HG03095 (cell line): Measurements from ENCODE around the gene PRR7.

ENCODE experiments used
- ATAC-seq: cut with Tn5 transposase; IDR thresholded peaks from one replicate; pipeline ENCODE4 v1.9.1; 2021; ENCODE audit warnings: moderate library complexity; ENCODE audit not compliant: unreplicated experiment

The PRR7 gene

GRCh38 chr5:177421062-177421798 is 25.4 kb upstream of the PRR7 start:
- no peak for ATAC-seq

GRCh38 chr5:177423671-177424070 is 22.9 kb upstream of the PRR7 start:
- no peak for ATAC-seq

DNA sequence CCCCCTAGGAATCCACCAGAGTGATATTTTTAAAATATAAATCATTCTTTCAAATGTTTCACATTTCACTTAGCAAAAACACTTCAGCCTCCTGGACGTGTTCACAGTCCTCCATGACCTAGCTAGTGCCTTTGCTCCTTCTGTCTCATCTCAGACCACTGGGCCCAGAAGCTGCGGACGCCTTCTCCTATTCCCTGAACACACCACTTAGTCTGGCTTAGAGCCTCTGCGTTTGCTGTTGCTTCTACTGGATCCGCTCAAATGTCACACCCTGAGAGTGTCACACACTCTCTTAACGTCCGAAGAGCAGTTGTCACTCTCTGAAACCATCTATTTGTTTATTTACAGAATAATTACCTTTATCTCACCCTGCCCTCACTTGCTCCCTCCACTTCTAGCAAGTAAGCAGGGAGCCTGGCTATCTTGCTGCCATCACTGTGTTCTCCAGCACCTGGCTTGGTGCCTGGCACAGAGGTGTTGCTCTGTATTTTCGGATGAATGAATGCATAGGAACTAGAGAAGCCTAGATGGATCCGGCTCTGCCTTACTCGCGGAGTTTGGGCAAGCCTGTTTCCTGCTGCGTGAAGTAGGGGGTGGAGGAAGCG is 21.3 kb upstream of the PRR7 start:
- no peak for ATAC-seq

- ATAC-seq: peak; percentile 69
Measured at GRCh38 chr5:177425801-177426565, 20.6 kb upstream of the PRR7 start.

- ATAC-seq: no peak
Measured at GRCh38 chr5:177426566-177427210, 19.9 kb upstream of the PRR7 start, which contains the start of gene GRK6. Gene GRK6, plus strand, starts transcription at chr5:177426676. Its CDS starts 170 bp downstream, at chr5:177426846.

GRCh38 chr5:177427211-177427822 is 19.3 kb upstream of the PRR7 start:
- ATAC-seq: no peak

DNA sequence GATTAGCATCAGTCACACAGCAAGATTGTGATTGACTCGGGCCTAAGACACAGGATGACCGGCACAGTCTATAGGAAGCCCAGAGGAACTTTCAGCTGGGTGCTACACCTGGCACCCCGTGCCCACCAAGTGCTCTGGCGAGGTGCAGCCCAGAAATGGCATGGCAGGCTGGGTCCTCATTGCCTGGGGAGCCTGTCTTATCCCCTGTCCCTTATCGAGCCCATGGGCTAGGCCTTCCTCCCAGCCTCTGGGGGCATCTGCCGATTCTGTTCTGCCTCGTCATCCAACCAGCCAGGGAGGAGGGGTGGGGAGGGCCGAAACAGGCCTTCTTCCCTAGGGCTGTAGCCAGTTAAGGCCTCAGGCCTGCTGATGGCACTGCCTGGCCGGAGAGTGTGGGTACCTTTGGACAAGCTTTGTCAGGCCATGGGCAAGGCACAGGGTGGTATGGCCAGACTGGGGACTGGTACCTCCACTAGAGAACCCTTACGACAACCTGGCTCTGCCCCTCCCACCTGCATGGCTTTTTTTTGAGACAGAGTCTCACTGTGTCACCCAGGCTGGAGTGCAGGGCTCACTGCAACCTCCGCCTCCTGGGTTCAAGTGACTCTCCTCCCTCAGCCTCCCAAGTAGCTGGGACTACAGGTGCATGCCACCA is 18.6 kb upstream of the PRR7 start:
- ATAC-seq: no peak

- ATAC-seq: no peak
Measured at GRCh38 chr5:177428574-177429217, 17.9 kb upstream of the PRR7 start.

DNA sequence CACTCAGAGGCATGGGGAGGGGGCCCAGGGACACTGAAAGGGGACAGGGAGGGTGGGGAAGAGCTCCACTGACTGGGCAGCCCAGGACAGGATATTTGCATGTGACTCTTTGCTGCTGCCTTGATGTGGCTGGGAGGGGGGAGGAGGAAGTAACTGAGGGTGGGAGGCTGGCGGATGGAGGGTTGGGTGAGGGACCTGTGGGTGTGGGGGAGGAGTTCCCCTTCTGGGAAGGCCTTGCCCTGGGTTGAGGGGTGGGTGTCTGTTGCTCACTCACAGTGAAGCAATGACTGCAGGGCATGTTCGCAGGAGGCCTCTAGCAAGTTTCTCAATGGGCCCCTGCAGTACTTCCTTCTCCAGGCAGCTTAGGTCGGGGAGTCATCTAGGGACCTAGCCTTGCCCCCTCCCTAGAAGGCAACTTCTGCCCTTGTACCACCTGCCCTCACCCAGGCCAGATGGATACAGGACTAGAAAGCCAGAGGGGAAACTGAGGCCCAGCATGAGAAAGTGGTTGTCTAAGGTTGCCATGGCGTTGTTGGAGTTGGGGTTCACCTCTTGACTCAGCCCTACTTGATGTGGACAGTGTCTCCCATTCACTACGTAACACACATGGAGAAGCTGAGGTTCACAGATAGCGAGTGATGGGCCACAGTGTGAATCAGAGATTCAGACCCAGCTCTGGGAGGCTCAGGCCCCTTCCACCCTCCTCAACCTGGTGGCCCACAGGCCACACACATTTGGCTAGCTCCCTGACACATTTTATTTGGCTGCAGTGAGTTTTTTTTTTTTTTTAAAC is 17.2 kb upstream of the PRR7 start:
- ATAC-seq: no peak

- ATAC-seq: no peak
Measured at GRCh38 chr5:177430140-177430951, 16.3 kb upstream of the PRR7 start.

GRCh38 chr5:177430972-177431316 is 15.7 kb upstream of the PRR7 start:
- ATAC-seq: no peak

GRCh38 chr5:177431317-177432142 is 15.1 kb upstream of the PRR7 start:
- peak; percentile 44 for ATAC-seq

DNA sequence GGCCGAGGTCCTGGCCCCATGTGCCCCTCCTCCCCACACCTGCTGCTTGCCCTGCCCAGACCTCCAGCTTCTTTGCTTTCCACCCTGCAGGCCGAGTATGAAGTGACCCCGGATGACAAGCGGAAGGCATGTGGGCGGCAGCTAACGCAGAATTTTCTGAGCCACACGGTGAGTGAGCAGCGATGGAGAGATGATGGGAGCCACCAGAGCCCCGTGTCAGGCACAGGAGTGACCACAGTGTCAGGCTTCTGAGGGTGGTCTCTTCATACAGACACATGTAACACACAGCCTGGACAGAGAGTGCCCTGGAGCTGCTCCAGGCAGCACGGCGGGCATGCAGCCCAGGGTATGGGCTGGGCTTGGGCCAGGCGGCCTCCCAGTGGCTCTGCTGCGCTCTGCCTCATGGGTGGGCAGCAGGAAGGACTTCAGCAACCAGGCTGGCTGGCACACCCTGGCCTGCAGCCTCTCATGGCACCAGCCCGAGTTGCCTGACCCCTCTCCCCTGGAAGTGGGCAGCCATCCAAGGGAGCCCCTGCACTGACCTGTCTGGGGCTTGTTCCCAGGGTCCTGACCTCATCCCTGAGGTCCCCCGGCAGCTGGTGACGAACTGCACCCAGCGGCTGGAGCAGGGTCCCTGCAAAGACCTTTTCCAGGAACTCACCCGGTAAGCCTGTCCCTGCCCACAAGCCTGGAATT is 14.3 kb upstream of the PRR7 start:
- ATAC-seq: no peak

DNA sequence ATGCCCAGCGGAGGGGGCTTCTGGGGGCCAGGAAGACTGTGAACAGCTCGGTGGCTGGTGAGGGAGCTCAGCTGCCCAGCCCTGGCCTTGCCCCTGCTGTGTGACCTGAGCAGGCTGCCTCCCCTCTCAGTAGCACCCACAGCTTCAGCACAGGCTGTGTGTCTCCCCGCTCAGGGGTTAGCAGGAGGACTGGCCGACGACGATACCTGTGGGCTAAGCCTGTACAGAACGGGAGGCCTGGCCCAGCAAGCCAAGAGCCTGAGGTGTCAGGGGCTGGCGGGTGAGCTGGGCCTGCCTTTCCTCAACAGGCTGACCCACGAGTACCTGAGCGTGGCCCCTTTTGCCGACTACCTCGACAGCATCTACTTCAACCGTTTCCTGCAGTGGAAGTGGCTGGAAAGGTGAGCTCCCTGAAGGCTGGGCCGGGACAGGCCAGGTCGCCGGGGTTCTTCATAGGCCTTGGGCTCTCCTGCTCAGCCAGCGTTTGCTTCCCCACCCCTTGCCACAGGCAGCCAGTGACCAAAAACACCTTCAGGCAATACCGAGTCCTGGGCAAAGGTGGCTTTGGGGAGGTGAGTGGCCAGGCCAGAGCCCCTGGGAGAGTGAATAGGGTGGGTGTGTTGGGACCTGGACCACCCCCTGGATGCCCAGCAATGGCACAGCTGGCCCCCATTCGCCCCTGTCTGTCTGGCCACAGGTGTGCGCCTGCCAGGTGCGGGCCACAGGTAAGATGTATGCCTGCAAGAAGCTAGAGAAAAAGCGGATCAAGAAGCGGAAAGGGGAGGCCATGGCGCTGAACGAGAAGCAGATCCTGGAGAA is 13.6 kb upstream of the PRR7 start:
- no peak for ATAC-seq

DNA sequence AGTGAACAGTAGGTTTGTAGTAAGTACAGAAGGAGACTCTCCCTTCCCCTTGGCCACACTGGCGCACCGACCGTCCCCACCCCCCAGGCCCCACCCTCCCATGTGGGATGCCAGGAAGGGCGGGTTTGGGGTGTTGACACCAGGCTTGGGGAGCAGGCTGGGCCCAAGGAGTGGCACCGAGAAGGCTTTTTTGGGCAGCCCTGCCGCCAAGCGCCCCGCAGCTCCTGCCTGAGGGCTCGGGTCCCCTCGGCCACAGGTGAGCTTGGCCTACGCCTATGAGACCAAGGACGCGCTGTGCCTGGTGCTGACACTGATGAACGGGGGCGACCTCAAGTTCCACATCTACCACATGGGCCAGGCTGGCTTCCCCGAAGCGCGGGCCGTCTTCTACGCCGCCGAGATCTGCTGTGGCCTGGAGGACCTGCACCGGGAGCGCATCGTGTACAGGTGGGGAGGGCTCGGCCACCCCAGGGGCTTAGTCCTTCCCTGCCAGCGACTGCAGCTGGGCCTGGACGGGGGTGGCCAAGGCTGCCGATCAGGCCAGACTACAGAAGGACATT is 12.9 kb upstream of the PRR7 start:
- ATAC-seq: no peak

DNA sequence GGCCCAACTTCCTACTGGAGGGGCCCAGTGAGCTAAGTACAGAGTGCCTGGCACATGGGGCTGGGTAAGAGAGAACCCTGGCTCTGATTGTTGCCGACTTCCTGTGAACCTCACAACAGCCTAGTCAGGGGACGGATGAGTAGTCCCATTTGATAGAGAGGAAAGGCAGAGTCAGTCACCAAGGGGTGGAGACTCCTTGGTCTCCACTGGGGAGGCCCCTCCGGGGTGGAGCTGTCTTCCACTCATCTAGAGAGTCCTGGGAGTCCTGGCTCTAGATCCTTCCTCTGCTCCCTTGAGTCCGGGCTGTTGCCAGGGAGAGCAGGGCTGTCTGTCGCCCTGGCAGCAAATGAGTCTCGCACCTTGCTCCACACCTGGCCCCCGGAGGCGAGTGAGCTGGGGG is 12.2 kb upstream of the PRR7 start:
- no peak for ATAC-seq
